NT2/D1 (cell line): ENCODE measurements around the gene RBFOX2.

Source experiments
- DNase-seq: peaks from one replicate; pipeline ENCODE4 v3.0.0-alpha.2; 2011; ENCODE audit warnings: low read depth, low spot score
- H3K27me3 ChIP-seq: 2 replicates; pipeline ENCODE4 v1.6.0; 2011; ENCODE audit warnings: mild to moderate bottlenecking; ENCODE audit not compliant: insufficient read length, insufficient read depth
- H3K36me3 ChIP-seq: 2 replicates; pipeline ENCODE4 v1.6.1; 2011; ENCODE audit warnings: mild to moderate bottlenecking, low read length, mixed read lengths; ENCODE audit not compliant: insufficient read depth, insufficient read length
- H3K4me1 ChIP-seq: 2 replicates; pipeline ENCODE4 v1.5.1; 2011; ENCODE audit not compliant: insufficient read depth, insufficient read length
- H3K4me3 ChIP-seq: 2 replicates; pipeline ENCODE4 v1.5.1; 2011; ENCODE audit warnings: low read depth; ENCODE audit not compliant: insufficient read length
- H3K9ac ChIP-seq: 2 replicates; pipeline ENCODE4 v1.6.0; 2011; ENCODE audit warnings: low read depth; ENCODE audit not compliant: insufficient read length
- H3K9me3 ChIP-seq: 2 replicates; pipeline ENCODE4 v1.5.1; 2011; ENCODE audit warnings: mild to moderate bottlenecking, low read length; ENCODE audit not compliant: insufficient read depth
- SUZ12 ChIP-seq: IDR thresholded peaks from 2 replicates; pipeline ENCODE4 v1.6.1; 2011; ENCODE audit not compliant: insufficient read length, insufficient read depth; ENCODE audit errors: extremely low read depth
- YY1 ChIP-seq: IDR thresholded peaks from 2 replicates; pipeline ENCODE4 v1.6.1; 2011; ENCODE audit not compliant: insufficient read length, insufficient read depth
- ZNF274 ChIP-seq: IDR thresholded peaks from 2 replicates; pipeline ENCODE4 v1.6.1; 2011; ENCODE audit warnings: mild to moderate bottlenecking, low read depth, low read length

RBFOX2 gene

DNA sequence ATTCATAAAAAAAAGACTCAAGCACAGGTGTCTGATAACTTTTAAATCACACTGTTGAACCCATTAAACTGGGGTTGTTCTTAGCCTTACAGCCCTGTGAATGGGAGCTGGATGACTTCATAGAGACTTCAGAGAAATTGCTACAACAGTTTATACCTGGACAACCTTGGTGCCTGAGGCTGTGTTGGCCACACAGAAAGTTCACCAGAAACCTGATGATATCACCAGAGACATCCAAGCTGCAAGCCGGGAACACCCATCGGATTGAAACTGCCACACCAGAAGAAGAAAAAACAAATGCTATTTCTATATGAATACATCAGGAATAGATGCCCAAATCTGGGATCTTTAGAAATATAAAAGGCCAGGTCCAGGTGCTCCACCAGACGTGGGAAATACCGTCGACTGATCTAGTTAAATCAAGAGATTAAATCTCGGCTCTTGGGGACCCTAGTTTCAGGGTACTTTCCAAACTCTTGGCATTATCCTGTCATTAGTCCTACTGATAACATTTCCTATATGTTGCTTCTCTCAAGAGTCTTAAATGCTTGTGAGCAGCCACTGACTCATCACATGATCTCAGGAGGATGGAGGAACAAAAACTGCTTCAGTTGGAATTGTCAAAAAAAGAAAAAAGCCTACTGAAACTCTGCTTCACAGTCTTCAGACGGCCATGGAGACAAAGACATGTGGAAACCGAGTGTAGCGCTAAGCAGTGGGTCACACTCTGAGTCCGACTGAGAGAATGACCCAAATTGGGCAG lies 339.5 kb downstream of the RBFOX2 start:
- no peak for DNase-seq
- Histone ChIP-seq H3K9me3 (no peaks in the 10 kb centered on the region), H3K4me1 (no peaks in the 10 kb centered on the region), H3K9ac (no peak overlapping the region), H3K27me3 (peaks cover 5% of the 10 kb centered on the region), H3K36me3 (no peaks in the 10 kb centered on the region), H3K4me3 (no peak overlapping the region)
- TF ChIP-seq SUZ12 (no peak), ZNF274 (no peak), YY1 (no peak)
